Heart left ventricle (tissue), 16 donors: Measurements from ENCODE around the gene FTCDNL1. TPM values are rescaled to one million over a fixed set of nuclear protein-coding genes. Genes with fewer than 3 reads are reported as not detected.

Experiments used
- ATAC-seq, 4 donors: fragments of 200-7000 bp; cut with Tn5 transposase; one replicate each; pipeline ENCODE4 v1.9.1; 2020 to 2022; ENCODE audit warnings: moderate library complexity in 4 of 4, mild to moderate bottlenecking in 3 of 4, moderate number of reproducible peaks in 1 of 4
- DNase-seq, 5 donors: peaks; one replicate each; pipeline ENCODE4 v3.0.0-alpha.2; 2020
- H3K27ac ChIP-seq, 12 donors: fragments of 200-600 bp; sonication (generic) in 4 of 12; one replicate each; pipeline versions ENCODE4 v1.5.0 to v1.8.0; 2016 to 2022; ENCODE audit warnings: mild to moderate bottlenecking in 2 of 12
- H3K27me3 ChIP-seq, 9 donors: fragments of 200-600 bp; sonication (generic) in 2 of 9; one replicate each; pipeline versions ENCODE4 v1.5.1 to v1.8.0; 2016 to 2022; ENCODE audit warnings: mild to moderate bottlenecking in 3 of 9
- H3K36me3 ChIP-seq, 9 donors: fragments of 200-600 bp; sonication (generic) in 2 of 9; one replicate each; pipeline versions ENCODE4 v1.5.0 to v1.8.0; 2018 to 2022; ENCODE audit warnings: mild to moderate bottlenecking in 2 of 9
- H3K4me1 ChIP-seq, 12 donors: fragments of 200-600 bp; sonication (generic) in 4 of 12; one replicate each; pipeline versions ENCODE4 v1.5.0 to v1.8.0; 2016 to 2022; ENCODE audit warnings: mild to moderate bottlenecking in 3 of 12
- H3K4me3 ChIP-seq, 12 donors: fragments of 200-600 bp; sonication (generic) in 4 of 12; one replicate each; pipeline versions ENCODE4 v1.5.0 to v1.8.0; 2017 to 2022; ENCODE audit warnings: mild to moderate bottlenecking in 9 of 12, moderate library complexity in 4 of 12
- H3K9me3 ChIP-seq, 12 donors: fragments of 200-600 bp; sonication (generic) in 4 of 12; one replicate each; pipeline versions ENCODE4 v1.5.0 to v1.8.0; 2016 to 2022; ENCODE audit warnings: mild to moderate bottlenecking in 1 of 12
- CTCF ChIP-seq, 12 donors: fragments of 200-600 bp; sonication (generic) in 4 of 12; IDR thresholded peaks; one replicate each; pipeline versions ENCODE4 v1.5.0 to v1.8.0; 2018 to 2022; ENCODE audit warnings: antibody characterized with exemption in 12 of 12, mild to moderate bottlenecking in 5 of 12
- POLR2A ChIP-seq, 2 donors: fragments of 450-650 bp; IDR thresholded peaks; one replicate each; pipeline ENCODE4 v1.6.1; 2017; ENCODE audit warnings: antibody characterized with exemption in 2 of 2, mild to moderate bottlenecking in 2 of 2, moderate library complexity in 2 of 2
- WGBS, 4 donors: extraction: QIAGEN DNeasy Blood & Tissue Kit in 2 of 4; methylation state at CpG; one replicate each; pipeline versions ENCODE4 v1.1.5 to v1.1.7; 2013 to 2018; 5-methylcytosine and 5-hydroxymethylcytosine counted together
- intact Hi-C, 10 donors: fragments of 100-400 bp; cut with DNase I; formaldehyde crosslinking; loops; one replicate each; pipeline versions ENCODE4 v1.11.1 to v1.14.2; 2022
- polyA plus RNA-seq, 2 donors: library from polyadenylated mRNA; stranded (reverse); fragments of 200-250 nt; gene quantifications; one replicate each; pipeline ENCODE4 v1.2.3, GENCODE V29; 2013
- total RNA-seq, 9 donors: library from RNA; depleted of rRNA in 2 of 9; stranded (reverse); fragments of >200 nt in 2 of 9; fragmentation: NEBNext Ultra II Directional in 3 of 9; extraction: Animal tissue kit (Norgen Biotek cat#: 25700) in 3 of 9; gene quantifications; one replicate each; pipeline versions ENCODE4 v1.1.0 to v1.2.4, GENCODE V29; 2016 to 2023
- donor health status: ischemic (EF 13 %, LVEDD 7.1; RV severe dilation, severe dysfunction).
- donor health status: healthy with polysubstance abuse.
- donor health status: DM: no; HTN: yes; CAD: no.
- donor health status: DM: no; HTN: no; CAD: no.
- donor health status: ischemic (EF 25% LVEDD 6.9; RV normal size, moderate dysfunction).
- donor health status: ischemic (EF 25% LVEDD 5.7; RV mildly dilated, moderate dysfunction).
- donor health status: healthy.
- donor health status: DM: yes; HTN: yes; CAD: no.
- donor health status: ischemic (EF 35%, LVEDD 5.7; RV mildly dilated, moderate dysfunction).
- donor health status: nonischemic (EF 11% LVEDD 7.7; RV severe dilation, severe dysfunction).
- donor health status: DM: yes; HTN: yes; CAD: no.
- donor health status: PGD.
- donor health status: ischemic (EF 29% LVEDD 5.4; RV normal size, mild dysfunction).
- donor health status: nonischemic (EF 23%, LVEDD 6.1; RV moderate dilation, normal function).

FTCDNL1 gene
- total and polyA plus RNA-seq, 11 donors = 0.69 to 9.6 (median 2.7) TPM

- Histone ChIP-seq H3K4me3 (no peak overlapping the region), H3K36me3 (no peaks in the 10 kb centered on the region), H3K4me1 (peaks cover 0 to 17% (median 0%) of the 10 kb centered on the region in 12 donors), H3K27me3 (peaks cover 0 to 24% (median 8%) of the 10 kb centered on the region in 9 donors), H3K9me3 (no peaks in the 10 kb centered on the region), H3K27ac (no peak overlapping the region)
- no peak for TF ChIP-seq POLR2A (IDR thresholded peaks at IDR 0.05)
- TF ChIP-seq CTCF (IDR thresholded peaks at IDR 0.05) = no peak
- 78 to 83% (median 80%) methylated on average over 2 of the region's 2 CpGs for WGBS, 4 donors
- intact Hi-C loops = loop anchor here in 5 of 10 donors (5.0 to 10.0 kb wide), 3 partner anchors 268 to 1431 kb away; no protein-coding TSS in a partner anchor
- no peak for DNase-seq
- no peak for ATAC-seq
Observed at GRCh38 chr2:199742884-199743283, 108.1 kb downstream of the FTCDNL1 start.

- H3K9me3 ChIP-seq = no peaks in the 10 kb centered on the region
- H3K4me3 ChIP-seq = peak overlapping the region in 1 of 12 donors; percentile 13
- TF ChIP-seq CTCF (IDR thresholded peaks at IDR 0.05) = peak in 3 of 12 donors; percentile 2 to 39 (median 11)
- TF ChIP-seq POLR2A (IDR thresholded peaks at IDR 0.05) = no peak
- ATAC-seq = no peak
- intact Hi-C loops = loop anchor here in 5 of 10 donors (5.0 to 10.0 kb wide), 3 partner anchors 265 to 1428 kb away; no protein-coding TSS in a partner anchor
- DNase-seq = no peak
- 35 to 44% (median 40%) methylated on average over 4 to 5 of the region's 5 CpGs for WGBS, 4 donors
- no peaks in the 10 kb centered on the region for H3K36me3 ChIP-seq
- H3K27ac ChIP-seq = no peak overlapping the region
- peaks cover 0 to 17% (median 0%) of the 10 kb centered on the region in 12 donors for H3K4me1 ChIP-seq
- H3K27me3 ChIP-seq = peaks cover 0 to 37% (median 8%) of the 10 kb centered on the region in 9 donors
Observed at GRCh38 chr2:199740111-199740428, 110.9 kb downstream of the FTCDNL1 start.

- Histone ChIP-seq H3K4me1 (peaks cover 0 to 17% (median 0%) of the 10 kb centered on the region in 12 donors), H3K9me3 (no peaks in the 10 kb centered on the region), H3K4me3 (peak overlapping the region in 1 of 12 donors; percentile 13), H3K27ac (peak overlapping the region in 1 of 12 donors; percentile 40), H3K27me3 (peaks cover 0 to 37% (median 6%) of the 10 kb centered on the region in 9 donors), H3K36me3 (no peaks in the 10 kb centered on the region)
- 31 to 35% (median 34%) methylated on average over 15 of the region's 15 CpGs for whole genome bisulfite sequencing, 4 donors
- ATAC-seq (peak in 1 of 4 donors; percentile 56), DNase-seq (peak; percentile 21 to 83 (median 43))
- TF ChIP-seq CTCF (IDR thresholded peaks at IDR 0.05) = peak; percentile 81 to 96 (median 93)
- no peak for TF ChIP-seq POLR2A (IDR thresholded peaks at IDR 0.05)
- intact Hi-C loops = loop anchor here (2.0 to 10.0 kb wide), 5 partner anchors 265 to 1427 kb away; no protein-coding TSS in a partner anchor
Observed at GRCh38 chr2:199739413-199740110, 111.4 kb downstream of the FTCDNL1 start.

GRCh38 chr2:199738727-199739412, 112.1 kb downstream of the FTCDNL1 start:
- Histone ChIP-seq H3K4me3 (no peak overlapping the region), H3K27me3 (peaks cover 0 to 37% (median 5%) of the 10 kb centered on the region in 9 donors), H3K27ac (peak overlapping the region in 1 of 12 donors; percentile 40), H3K36me3 (no peaks in the 10 kb centered on the region), H3K9me3 (no peaks in the 10 kb centered on the region), H3K4me1 (peaks cover 0 to 17% (median 0%) of the 10 kb centered on the region in 12 donors)
- WGBS, 4 donors = 66 to 78% (median 73%) methylated on average over 7 of the region's 7 CpGs
- DNase-seq (no peak), ATAC-seq (no peak)
- intact Hi-C loops = loop anchor here in 5 of 10 donors (2.0 to 10.0 kb wide), 3 partner anchors 1422 to 1424 kb away; no protein-coding TSS in a partner anchor
- TF ChIP-seq POLR2A (IDR thresholded peaks at IDR 0.05) (no peak), CTCF (IDR thresholded peaks at IDR 0.05) (no peak)
